ENCODE measurements around the gene WDR70.
"Not testable (repeated sequence)": the region's sequence is repeated elsewhere in the genome, so short reads cannot be mapped to it uniquely, and the experiment has no call there.

WDR70 gene

GRCh38 chr5:37514946-37515345 is 135.8 kb downstream of the WDR70 start:
- no peak for FAIRE-seq
- DNase-seq (ENCODE audit: low spot score), result no peak

- FAIRE-seq (no peak), DNase-seq (ENCODE audit: low spot score) (no peak)
These were observed 138.6 kb downstream of the WDR70 start for GRCh38 chr5:37517686-37518085.

GRCh38 chr5:37518356-37518755 is 139.2 kb downstream of the WDR70 start:
- FAIRE-seq; DNase-seq (ENCODE audit: low spot score): not testable (repeated sequence)

- FAIRE-seq (no peak), DNase-seq (ENCODE audit: low spot score) (no peak)
These were observed 140.2 kb downstream of the WDR70 start for GRCh38 chr5:37519304-37519703.

GRCh38 chr5:37519807-37520206 is 140.7 kb downstream of the WDR70 start:
- DNase-seq (ENCODE audit: low spot score) (no peak), FAIRE-seq (no peak)

GRCh38 chr5:37520811-37521210 is 141.7 kb downstream of the WDR70 start:
- peak; percentile 90 for FAIRE-seq

GRCh38 chr5:37532976-37533740 is 154.0 kb downstream of the WDR70 start:
- DNase-seq (ENCODE audit: low spot score) (no peak), FAIRE-seq (no peak)

More at GRCh38 chr5:37520811-37521210, 141.7 kb downstream of the WDR70 start:
- no peak for DNase-seq (ENCODE audit: low spot score)

GRCh38 chr5:37533851-37534250 is 154.7 kb downstream of the WDR70 start:
- FAIRE-seq, result no peak
- no peak for DNase-seq (ENCODE audit: low spot score)

GRCh38 chr5:37539459-37539858 is 160.3 kb downstream of the WDR70 start:
- no peak for FAIRE-seq
- no peak for DNase-seq (ENCODE audit: low spot score)

GRCh38 chr5:37543216-37543615 is 164.1 kb downstream of the WDR70 start:
- no peak for FAIRE-seq

GRCh38 chr5:37549411-37549810 is 170.3 kb downstream of the WDR70 start:
- FAIRE-seq (no peak), DNase-seq (ENCODE audit: low spot score) (no peak)

More at GRCh38 chr5:37543216-37543615, 164.1 kb downstream of the WDR70 start:
- no peak for DNase-seq (ENCODE audit: low spot score)

- DNase-seq (ENCODE audit: low spot score) (no peak), FAIRE-seq (no peak)
These were observed 173.0 kb downstream of the WDR70 start for GRCh38 chr5:37552161-37552560.

- DNase-seq (ENCODE audit: low spot score) (no peak), FAIRE-seq (no peak)
These were observed 173.9 kb downstream of the WDR70 start for GRCh38 chr5:37552770-37553719.

GRCh38 chr5:37553720-37554404 is 174.7 kb downstream of the WDR70 start:
- DNase-seq (ENCODE audit: low spot score) (no peak), FAIRE-seq (no peak)

GRCh38 chr5:37554405-37554739 is 175.3 kb downstream of the WDR70 start:
- no peak for FAIRE-seq
- no peak for DNase-seq (ENCODE audit: low spot score)

- DNase-seq (ENCODE audit: low spot score) (no peak), FAIRE-seq (peak; percentile 50)
These were observed 175.8 kb downstream of the WDR70 start for GRCh38 chr5:37554938-37555337.

- no peak for DNase-seq (ENCODE audit: low spot score)
- peak; percentile 62 for FAIRE-seq
These were observed 178.7 kb downstream of the WDR70 start for GRCh38 chr5:37557734-37558293.

- no peak for FAIRE-seq
- no peak for DNase-seq (ENCODE audit: low spot score)
These were observed 186.0 kb downstream of the WDR70 start for GRCh38 chr5:37565062-37565670.

- DNase-seq (ENCODE audit: low spot score) (no peak), FAIRE-seq (no peak)
These were observed 188.4 kb downstream of the WDR70 start for GRCh38 chr5:37567566-37567965.

- FAIRE-seq (no peak), DNase-seq (ENCODE audit: low spot score) (no peak)
These were observed 189.1 kb downstream of the WDR70 start for GRCh38 chr5:37568018-37568753.
